ENCODE results near the gene C1S. TPM values are rescaled to one million over a fixed set of nuclear protein-coding genes. Genes with fewer than 3 reads are reported as not detected.
"Not testable (repeated sequence)": the region's sequence is repeated elsewhere in the genome, so short reads cannot be mapped to it uniquely, and the experiment has no call there.

Gene C1S
- total RNA-seq, 4 donors from 2014 or later = 52.6 to 187 (median 59.3) TPM

DNA sequence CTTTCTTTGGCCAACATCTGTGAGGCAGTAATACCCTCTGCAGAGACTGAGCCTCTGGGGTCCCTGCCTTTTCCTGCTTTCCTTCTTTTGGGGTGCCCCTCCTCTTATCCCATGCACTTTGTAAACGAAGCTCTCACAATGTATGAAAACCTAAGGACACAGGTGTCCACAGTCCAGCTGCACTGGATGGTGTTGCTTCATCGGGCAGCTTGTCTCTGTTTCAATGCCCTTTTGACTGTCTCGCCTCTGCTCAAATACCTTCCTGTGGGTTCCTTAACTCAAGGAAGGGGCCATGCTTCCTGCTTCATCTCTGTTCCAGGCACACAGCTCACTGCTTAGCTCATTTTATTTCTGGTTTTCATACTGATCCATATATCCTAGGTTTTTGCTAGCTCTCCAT is 42.1 kb downstream of the C1S start:
- H3K4me3 ChIP-seq (ENCODE audit: low read depth, poor library complexity, severe bottlenecking) = no peak overlapping the region
- intact Hi-C loops (cut with DNase I; ENCODE audit: low total_unique reads) = no loop called here
- TF ChIP-seq, protein P1, sequence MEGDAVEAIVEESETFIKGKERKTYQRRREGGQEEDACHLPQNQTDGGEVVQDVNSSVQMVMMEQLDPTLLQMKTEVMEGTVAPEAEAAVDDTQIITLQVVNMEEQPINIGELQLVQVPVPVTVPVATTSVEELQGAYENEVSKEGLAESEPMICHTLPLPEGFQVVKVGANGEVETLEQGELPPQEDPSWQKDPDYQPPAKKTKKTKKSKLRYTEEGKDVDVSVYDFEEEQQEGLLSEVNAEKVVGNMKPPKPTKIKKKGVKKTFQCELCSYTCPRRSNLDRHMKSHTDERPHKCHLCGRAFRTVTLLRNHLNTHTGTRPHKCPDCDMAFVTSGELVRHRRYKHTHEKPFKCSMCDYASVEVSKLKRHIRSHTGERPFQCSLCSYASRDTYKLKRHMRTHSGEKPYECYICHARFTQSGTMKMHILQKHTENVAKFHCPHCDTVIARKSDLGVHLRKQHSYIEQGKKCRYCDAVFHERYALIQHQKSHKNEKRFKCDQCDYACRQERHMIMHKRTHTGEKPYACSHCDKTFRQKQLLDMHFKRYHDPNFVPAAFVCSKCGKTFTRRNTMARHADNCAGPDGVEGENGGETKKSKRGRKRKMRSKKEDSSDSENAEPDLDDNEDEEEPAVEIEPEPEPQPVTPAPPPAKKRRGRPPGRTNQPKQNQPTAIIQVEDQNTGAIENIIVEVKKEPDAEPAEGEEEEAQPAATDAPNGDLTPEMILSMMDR (IDR thresholded peaks at IDR 0.05) = no peak
- TF ChIP-seq POLR2A (IDR thresholded peaks at IDR 0.05) = no peak
- 86 to 91% methylated on average over 3 of the region's 3 CpGs for WGBS, 2 donors
- no peak for DNase-seq (ENCODE audit: low spot score in 2 of 2)

GRCh38 chr12:7103837-7104584 is 43.5 kb downstream of the C1S start:
- intact Hi-C loops (cut with DNase I; ENCODE audit: low total_unique reads) = no loop called here

DNA sequence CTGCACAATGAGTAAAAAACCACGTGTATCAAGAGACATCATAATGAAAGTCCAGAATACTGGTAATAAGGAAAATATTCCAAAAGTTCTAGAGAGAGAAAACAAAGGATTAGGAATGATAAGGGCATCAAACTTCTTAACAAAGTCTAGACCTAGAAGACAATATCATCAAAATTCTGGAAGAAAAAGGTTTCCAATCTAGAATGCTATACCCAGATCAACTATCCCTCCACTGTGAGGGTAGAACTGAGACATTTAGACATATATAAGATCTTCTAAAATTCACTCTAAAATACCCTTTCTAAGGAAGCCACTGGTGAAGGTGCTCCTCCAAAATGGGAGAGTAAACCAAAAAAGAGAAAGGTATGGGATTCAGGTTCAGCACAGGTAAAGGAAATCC is 45.6 kb downstream of the C1S start:
- no peak for DNase-seq (ENCODE audit: low spot score in 2 of 2)
- H3K4me3 ChIP-seq (ENCODE audit: low read depth, poor library complexity, severe bottlenecking) = no peak overlapping the region
- no peak for TF ChIP-seq POLR2A (IDR thresholded peaks at IDR 0.05)
- TF ChIP-seq, protein P1 (IDR thresholded peaks at IDR 0.05) = no peak
- intact Hi-C loops (cut with DNase I; ENCODE audit: low total_unique reads) = no loop called here
- 88 to 97% methylated on average over 1 of the region's 1 CpG for WGBS, 2 donors

More at GRCh38 chr12:7103837-7104584, 43.5 kb downstream of the C1S start:
- no peak overlapping the region for H3K4me3 ChIP-seq (ENCODE audit: low read depth, poor library complexity, severe bottlenecking)
- WGBS, 2 donors = 93 to 95% methylated on average over 14 of the region's 14 CpGs
- TF ChIP-seq POLR2A (IDR thresholded peaks at IDR 0.05) = no peak
- TF ChIP-seq, protein P1 (IDR thresholded peaks at IDR 0.05) = no peak
- DNase-seq (ENCODE audit: low spot score in 2 of 2) = no peak

DNA sequence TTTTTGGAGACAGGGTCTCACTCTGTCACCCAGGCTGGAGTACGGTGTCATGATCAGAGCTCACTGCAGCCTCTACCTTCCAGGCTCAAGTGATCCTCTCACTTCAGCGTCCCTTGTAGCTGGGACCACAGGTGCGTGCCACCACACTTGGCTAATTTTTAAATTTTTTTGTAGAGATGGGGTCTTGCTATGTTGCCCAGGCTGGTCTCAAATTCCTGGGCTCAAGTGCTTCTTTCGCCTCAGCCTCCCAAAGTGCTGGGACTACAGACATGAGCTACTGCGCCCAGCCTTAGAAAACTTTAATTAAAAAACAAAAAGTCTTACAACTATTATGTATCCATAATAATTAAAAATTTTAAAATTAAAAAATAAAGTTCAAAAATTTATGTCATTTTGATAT is 46.7 kb downstream of the C1S start:
- H3K4me3 ChIP-seq (ENCODE audit: low read depth, poor library complexity, severe bottlenecking); DNase-seq (ENCODE audit: low spot score in 2 of 2); intact Hi-C loops (cut with DNase I; ENCODE audit: low total_unique reads): not testable (repeated sequence)
- 97 to 98% methylated on average over 5 of the region's 5 CpGs for WGBS, 2 donors

GRCh38 chr12:7107636-7108002 is 47.1 kb downstream of the C1S start:
- TF ChIP-seq POLR2A (IDR thresholded peaks at IDR 0.05) = no peak

DNA sequence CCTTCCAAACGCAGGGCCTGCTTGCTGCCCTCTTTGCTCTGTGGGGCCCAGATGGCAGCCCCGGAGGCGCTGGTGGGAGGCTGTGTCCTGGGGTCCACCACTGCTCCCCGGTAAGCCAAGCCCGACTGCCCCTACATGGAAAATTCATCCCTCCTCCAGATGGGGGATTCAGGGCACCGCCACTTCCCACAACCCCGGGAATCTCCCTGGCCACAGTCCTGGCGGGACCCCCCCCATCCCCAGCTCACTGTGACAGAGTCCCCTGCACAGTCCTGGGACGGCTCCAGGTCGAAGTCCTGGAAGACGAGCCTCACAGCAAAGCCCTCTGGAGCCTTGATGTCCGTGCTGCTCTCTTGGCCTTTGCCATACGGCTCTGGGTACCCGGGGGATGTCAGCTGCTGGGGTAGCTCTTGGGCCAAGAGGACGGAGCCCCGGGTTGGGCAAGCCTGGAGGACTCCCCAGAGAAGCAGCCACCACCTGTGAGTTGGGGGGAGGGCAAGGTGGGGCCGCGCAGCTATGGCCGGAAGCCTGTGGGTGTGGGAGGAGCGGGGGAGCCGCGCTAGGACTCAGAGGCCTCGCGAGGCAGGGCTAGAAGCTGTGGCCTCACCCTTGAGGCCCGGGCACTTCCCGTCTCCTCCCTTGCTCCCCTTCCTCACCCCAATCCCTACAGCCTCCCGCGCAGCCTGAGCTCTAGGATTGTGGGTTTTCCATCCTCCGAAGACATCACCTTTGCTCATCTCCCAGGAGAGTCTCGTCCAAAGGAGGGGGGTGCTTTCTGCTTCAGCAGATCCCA is 47.7 kb downstream of the C1S start:
- intact Hi-C loops (cut with DNase I; ENCODE audit: low total_unique reads) = no loop called here
- DNase-seq (ENCODE audit: low spot score in 2 of 2) = peak; percentile 53 to 95
- TF ChIP-seq POLR2A (IDR thresholded peaks at IDR 0.05) = no peak
- TF ChIP-seq, protein P1 (IDR thresholded peaks at IDR 0.05) = no peak
- H3K4me3 ChIP-seq (ENCODE audit: low read depth, poor library complexity, severe bottlenecking) = peak overlapping the region; percentile 58
- WGBS, 2 donors = 2 to 7% methylated on average over 26 to 29 of the region's 30 CpGs

More at GRCh38 chr12:7107636-7108002, 47.1 kb downstream of the C1S start:
- intact Hi-C loops (cut with DNase I; ENCODE audit: low total_unique reads) = no loop called here
- no peak for DNase-seq (ENCODE audit: low spot score in 2 of 2)
- 29 to 32% methylated on average over 3 of the region's 3 CpGs for WGBS, 2 donors
- peak overlapping the region; percentile 58 for H3K4me3 ChIP-seq (ENCODE audit: low read depth, poor library complexity, severe bottlenecking)

Data from lower leg skin (tissue), 4 donors.